HepG2 (cell line): ENCODE results near the gene TACC3. TPM values are rescaled to one million over a fixed set of nuclear protein-coding genes. Genes with fewer than 3 reads are reported as not detected.

Source experiments
- ATAD3A ChIP-seq: sonication (generic); formaldehyde crosslinking; IDR thresholded peaks from 2 replicates; pipeline ENCODE4 v1.4.0; 2020; ENCODE audit warnings: missing genetic modification reagents
- GABPA ChIP-seq, 2 experiments: IDR thresholded peaks; 2 replicates each; pipeline ENCODE4 v1.6.1; 2011 to 2016; ENCODE audit warnings: low read depth in 2 of 2, low read length in 1 of 2, missing biosample characterization in 1 of 2, missing genetic modification characterization in 1 of 2
- HDAC6 ChIP-seq: fragments of 200-600 bp; sonication (generic); IDR thresholded peaks from 2 replicates; pipeline ENCODE4 v1.7.0; 2017; ENCODE audit warnings: mild to moderate bottlenecking, antibody characterized with exemption, low read length, low read depth
- ISL2 ChIP-seq: sonication (generic); formaldehyde crosslinking; IDR thresholded peaks from 2 replicates; pipeline ENCODE4 v1.5.0; 2020; ENCODE audit warnings: missing genetic modification reagents
- ZBTB37 ChIP-seq: sonication (generic); formaldehyde crosslinking; IDR thresholded peaks from 2 replicates; pipeline ENCODE4 v1.4.0; 2020; ENCODE audit warnings: mild to moderate bottlenecking, missing genetic modification reagents
- ZNF274 ChIP-seq: sonication (generic); formaldehyde crosslinking; IDR thresholded peaks from 2 replicates; pipeline ENCODE4 v1.5.1; 2020; ENCODE audit warnings: mild to moderate bottlenecking, missing genetic modification reagents
- ZNF407 ChIP-seq: sonication (generic); formaldehyde crosslinking; IDR thresholded peaks from one replicate; pipeline ENCODE4 v1.5.1; 2020; ENCODE audit warnings: mild to moderate bottlenecking, missing genetic modification reagents; ENCODE audit errors: not compliant biosample characterization
- ZNF7 ChIP-seq: IDR thresholded peaks from 2 replicates; pipeline ENCODE4 v1.6.1; 2016; ENCODE audit warnings: missing biosample characterization, missing genetic modification reagents
- ZNF790 ChIP-seq: sonication (generic); formaldehyde crosslinking; IDR thresholded peaks from 2 replicates; pipeline ENCODE4 v1.8.0; 2022; ENCODE audit warnings: missing genetic modification reagents, mild to moderate bottlenecking, borderline replicate concordance
- ZNF816 ChIP-seq: sonication (generic); formaldehyde crosslinking; IDR thresholded peaks from 2 replicates; pipeline ENCODE4 v1.8.0; 2022; ENCODE audit warnings: missing genetic modification reagents, mild to moderate bottlenecking, borderline replicate concordance
- polyA plus RNA-seq, 8 experiments: library from polyadenylated mRNA; depleted of rRNA in 3 of 8; stranded (reverse) in 7 of 8; unstranded in 1 of 8; fragments of >200 nt; fragmentation: Illumina TruSeq in 4 of 8; extraction: Trizol in 4 of 8; gene quantifications; 2 replicates each; pipeline versions ENCODE4 v1.2.1 to v1.2.3, GENCODE V29; 2011 to 2016; ENCODE audit warnings: low read depth in 4 of 8, missing spikeins in 1 of 8, mixed read lengths in 1 of 8; ENCODE audit not compliant: insufficient read depth in 1 of 8
- total RNA-seq, 5 experiments: library from RNA; depleted of rRNA; stranded (reverse); fragments of >200 nt; fragmentation: Illumina TruSeq; extraction: Trizol; gene quantifications; 2 replicates each; pipeline ENCODE4 v1.2.3, GENCODE V29; 2016; ENCODE audit warnings: low read depth in 1 of 5
- TF ChIP-seq, protein P1 (sequence below): IDR thresholded peaks from 2 replicates; pipeline ENCODE4 v1.6.1; 2016; ENCODE audit warnings: low read depth, missing genetic modification reagents, missing compliant biosample characterization
- TF ChIP-seq, protein P2 (sequence below): IDR thresholded peaks from 2 replicates; pipeline ENCODE4 v1.6.1; 2016; ENCODE audit warnings: low read depth, control low read depth

The TACC3 gene
- total and polyA plus RNA-seq, 2 of the 13 experiments (the other 11 are each of a cell fraction or from before 2014, with no cell fraction given): 20.3 to 21.2 TPM

DNA sequence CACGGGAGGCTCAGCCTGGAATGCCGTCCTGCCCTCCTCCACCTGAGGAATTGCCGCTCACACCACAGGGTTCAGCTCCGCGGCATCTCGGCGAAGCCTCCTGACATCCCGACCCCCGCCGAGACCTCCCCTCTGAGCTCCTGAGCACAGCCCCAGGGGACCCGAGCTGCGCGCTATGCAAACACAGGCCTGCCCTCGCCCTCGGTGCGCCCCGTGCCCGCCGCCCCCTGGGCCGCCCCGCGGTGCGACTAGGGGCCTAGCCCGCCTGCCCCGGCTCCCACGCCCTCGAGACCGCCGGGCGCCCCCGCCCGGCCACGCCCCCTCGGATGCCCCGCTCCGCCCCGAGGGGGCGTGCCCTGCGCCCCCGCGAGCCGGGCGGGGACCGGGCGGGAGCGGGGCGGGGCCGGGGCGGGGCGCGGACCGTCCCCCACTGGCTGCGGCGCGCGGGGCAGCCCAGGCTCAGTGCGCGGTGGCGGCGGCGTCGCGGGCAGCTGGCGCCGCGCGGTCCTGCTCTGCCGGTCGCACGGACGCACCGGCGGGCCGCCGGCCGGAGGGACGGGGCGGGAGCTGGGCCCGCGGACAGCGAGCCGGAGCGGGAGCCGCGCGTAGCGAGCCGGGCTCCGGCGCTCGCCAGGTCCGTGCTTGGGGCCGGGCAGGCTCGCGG lies 71.6 kb downstream of the TACC3 start, which contains the start of gene FGFR3 (continued):
- TF ChIP-seq, protein P1, sequence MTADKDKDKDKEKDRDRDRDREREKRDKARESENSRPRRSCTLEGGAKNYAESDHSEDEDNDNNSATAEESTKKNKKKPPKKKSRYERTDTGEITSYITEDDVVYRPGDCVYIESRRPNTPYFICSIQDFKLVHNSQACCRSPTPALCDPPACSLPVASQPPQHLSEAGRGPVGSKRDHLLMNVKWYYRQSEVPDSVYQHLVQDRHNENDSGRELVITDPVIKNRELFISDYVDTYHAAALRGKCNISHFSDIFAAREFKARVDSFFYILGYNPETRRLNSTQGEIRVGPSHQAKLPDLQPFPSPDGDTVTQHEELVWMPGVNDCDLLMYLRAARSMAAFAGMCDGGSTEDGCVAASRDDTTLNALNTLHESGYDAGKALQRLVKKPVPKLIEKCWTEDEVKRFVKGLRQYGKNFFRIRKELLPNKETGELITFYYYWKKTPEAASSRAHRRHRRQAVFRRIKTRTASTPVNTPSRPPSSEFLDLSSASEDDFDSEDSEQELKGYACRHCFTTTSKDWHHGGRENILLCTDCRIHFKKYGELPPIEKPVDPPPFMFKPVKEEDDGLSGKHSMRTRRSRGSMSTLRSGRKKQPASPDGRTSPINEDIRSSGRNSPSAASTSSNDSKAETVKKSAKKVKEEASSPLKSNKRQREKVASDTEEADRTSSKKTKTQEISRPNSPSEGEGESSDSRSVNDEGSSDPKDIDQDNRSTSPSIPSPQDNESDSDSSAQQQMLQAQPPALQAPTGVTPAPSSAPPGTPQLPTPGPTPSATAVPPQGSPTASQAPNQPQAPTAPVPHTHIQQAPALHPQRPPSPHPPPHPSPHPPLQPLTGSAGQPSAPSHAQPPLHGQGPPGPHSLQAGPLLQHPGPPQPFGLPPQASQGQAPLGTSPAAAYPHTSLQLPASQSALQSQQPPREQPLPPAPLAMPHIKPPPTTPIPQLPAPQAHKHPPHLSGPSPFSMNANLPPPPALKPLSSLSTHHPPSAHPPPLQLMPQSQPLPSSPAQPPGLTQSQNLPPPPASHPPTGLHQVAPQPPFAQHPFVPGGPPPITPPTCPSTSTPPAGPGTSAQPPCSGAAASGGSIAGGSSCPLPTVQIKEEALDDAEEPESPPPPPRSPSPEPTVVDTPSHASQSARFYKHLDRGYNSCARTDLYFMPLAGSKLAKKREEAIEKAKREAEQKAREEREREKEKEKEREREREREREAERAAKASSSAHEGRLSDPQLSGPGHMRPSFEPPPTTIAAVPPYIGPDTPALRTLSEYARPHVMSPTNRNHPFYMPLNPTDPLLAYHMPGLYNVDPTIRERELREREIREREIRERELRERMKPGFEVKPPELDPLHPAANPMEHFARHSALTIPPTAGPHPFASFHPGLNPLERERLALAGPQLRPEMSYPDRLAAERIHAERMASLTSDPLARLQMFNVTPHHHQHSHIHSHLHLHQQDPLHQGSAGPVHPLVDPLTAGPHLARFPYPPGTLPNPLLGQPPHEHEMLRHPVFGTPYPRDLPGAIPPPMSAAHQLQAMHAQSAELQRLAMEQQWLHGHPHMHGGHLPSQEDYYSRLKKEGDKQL (CRISPR knock-in tag): no peak
- no peak for TF ChIP-seq ZNF816 (CRISPR knock-in tag)
- TF ChIP-seq, protein P2, sequence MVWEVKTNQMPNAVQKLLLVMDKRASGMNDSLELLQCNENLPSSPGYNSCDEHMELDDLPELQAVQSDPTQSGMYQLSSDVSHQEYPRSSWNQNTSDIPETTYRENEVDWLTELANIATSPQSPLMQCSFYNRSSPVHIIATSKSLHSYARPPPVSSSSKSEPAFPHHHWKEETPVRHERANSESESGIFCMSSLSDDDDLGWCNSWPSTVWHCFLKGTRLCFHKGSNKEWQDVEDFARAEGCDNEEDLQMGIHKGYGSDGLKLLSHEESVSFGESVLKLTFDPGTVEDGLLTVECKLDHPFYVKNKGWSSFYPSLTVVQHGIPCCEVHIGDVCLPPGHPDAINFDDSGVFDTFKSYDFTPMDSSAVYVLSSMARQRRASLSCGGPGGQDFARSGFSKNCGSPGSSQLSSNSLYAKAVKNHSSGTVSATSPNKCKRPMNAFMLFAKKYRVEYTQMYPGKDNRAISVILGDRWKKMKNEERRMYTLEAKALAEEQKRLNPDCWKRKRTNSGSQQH (CRISPR knock-in tag): no peak
- no peak for TF ChIP-seq ZNF790 (CRISPR knock-in tag)
- TF ChIP-seq ISL2 (CRISPR knock-in tag): no peak
- TF ChIP-seq ZNF407: no peak
- no peak for TF ChIP-seq ATAD3A (CRISPR knock-in tag)
- TF ChIP-seq GABPA (IDR thresholded peaks at IDR 0.05; ENCODE audit: low read depth, low read length): no peak
- TF ChIP-seq GABPA (CRISPR knock-in tag; IDR thresholded peaks at IDR 0.05; ENCODE audit: low read depth): no peak
- no peak for TF ChIP-seq HDAC6
- TF ChIP-seq ZNF7 (CRISPR knock-in tag): no peak
- no peak for TF ChIP-seq ZBTB37 (CRISPR knock-in tag)
- 0 out of 2 replicates have a peak, but pooled peaks have one; percentile 50 for TF ChIP-seq ZNF274 (CRISPR knock-in tag)
